RWPE1 (cell line): ENCODE results near the gene AMER2.
A peak's percentile ranks its signal among the peaks of the same experiment; 100 is the strongest.

ENCODE experiments used
- CTCF ChIA-PET: fragments of 350-600 bp; sonication (Branson Sonifier 250); formaldehyde crosslinking; extraction: SDS; loops from one replicate; lab custom pipeline; 2021; lab: Yijun Ruan, JAX
- POLR2A ChIA-PET: fragments of 400-600 bp; formaldehyde crosslinking; extraction: SDS; loops from one replicate; lab custom pipeline; 2020; ENCODE audit warnings: antibody characterized with exemption; ENCODE audit not compliant: low non-redundant PET; lab: Yijun Ruan, JAX
- DNase-seq: peaks from one replicate; pipeline ENCODE4 v3.0.0; 2012; ENCODE audit warnings: low spot score
- H3K27ac ChIP-seq: fragments of 450-650 bp; 2 replicates; pipeline ENCODE4 v1.5.1; 2017
- TF ChIP-seq, protein P1 (sequence below): fragments of 450-650 bp; conservative IDR thresholded peaks from 2 replicates; pipeline ENCODE4 v1.5.1; 2017; ENCODE audit warnings: low read depth, mild to moderate bottlenecking

Gene AMER2

DNA sequence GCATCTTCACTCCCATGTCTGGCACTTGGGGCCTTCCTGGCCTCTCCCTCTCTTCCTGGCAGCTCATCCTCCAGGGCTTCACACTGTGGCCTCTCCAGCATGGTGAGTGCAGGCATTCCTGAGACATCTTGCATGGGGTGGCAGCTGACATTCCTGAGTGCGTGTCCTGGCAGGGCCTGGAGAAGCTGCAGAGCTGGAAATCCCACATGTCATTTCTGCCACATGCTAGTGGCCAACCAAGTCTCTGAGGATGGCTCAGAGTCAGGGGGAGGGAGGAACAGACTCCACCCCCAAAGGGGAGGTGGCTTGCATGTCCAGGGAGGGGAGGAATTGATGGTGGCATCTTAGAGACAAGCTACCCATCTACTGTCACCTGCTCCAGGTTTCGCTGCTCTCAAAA, 41.6 kb upstream of the AMER2 start:
- TF ChIP-seq, protein P1, sequence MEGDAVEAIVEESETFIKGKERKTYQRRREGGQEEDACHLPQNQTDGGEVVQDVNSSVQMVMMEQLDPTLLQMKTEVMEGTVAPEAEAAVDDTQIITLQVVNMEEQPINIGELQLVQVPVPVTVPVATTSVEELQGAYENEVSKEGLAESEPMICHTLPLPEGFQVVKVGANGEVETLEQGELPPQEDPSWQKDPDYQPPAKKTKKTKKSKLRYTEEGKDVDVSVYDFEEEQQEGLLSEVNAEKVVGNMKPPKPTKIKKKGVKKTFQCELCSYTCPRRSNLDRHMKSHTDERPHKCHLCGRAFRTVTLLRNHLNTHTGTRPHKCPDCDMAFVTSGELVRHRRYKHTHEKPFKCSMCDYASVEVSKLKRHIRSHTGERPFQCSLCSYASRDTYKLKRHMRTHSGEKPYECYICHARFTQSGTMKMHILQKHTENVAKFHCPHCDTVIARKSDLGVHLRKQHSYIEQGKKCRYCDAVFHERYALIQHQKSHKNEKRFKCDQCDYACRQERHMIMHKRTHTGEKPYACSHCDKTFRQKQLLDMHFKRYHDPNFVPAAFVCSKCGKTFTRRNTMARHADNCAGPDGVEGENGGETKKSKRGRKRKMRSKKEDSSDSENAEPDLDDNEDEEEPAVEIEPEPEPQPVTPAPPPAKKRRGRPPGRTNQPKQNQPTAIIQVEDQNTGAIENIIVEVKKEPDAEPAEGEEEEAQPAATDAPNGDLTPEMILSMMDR: no peak
- DNase-seq: peak; percentile 70
- ChIA-PET POLR2A (interaction anchor here (0.6 kb wide), 1 partner anchor 43 kb away, joined by 3 read pairs; no protein-coding TSS in a partner anchor), CTCF (interaction anchor here (0.6 to 1.6 kb wide), 2 partner anchors 35 to 506 kb away, joined by 3 to 5 read pairs; no protein-coding TSS in a partner anchor)
- H3K27ac ChIP-seq: no peak overlapping the region

DNA sequence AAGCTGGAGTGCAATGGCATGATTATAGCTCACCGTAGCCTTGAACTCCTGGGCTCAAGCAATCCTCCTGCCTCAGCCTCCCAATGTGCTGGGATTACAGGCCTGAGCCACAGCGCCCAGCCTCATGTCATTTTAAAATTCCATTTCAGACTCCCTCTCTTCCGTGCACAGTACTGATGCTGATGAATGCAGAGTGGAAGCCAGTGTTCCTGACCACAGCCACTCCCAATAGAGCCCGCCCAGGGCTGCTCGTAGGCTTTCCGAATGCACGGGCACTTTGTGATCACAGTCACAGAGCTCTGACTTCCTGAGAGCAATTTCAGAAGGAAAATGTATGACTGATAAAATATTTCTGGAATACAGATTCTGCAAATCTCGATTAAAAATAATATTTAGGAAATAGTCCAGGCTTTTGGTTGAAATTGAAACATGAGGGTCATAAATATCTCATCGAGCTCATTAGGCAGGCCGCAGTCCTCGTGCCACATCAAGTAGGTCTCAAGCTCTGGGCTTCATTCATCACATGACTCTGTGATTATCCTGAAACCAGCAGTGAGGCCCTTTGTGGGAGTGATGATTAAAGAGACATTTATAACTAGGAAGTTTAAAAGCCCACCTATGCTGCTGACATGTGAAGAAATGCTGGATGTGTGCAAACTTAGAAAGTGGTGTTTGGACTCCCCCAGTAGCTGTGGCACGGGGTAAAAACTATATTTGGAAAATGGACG, 38.9 kb upstream of the AMER2 start:
- CTCF ChIA-PET: no interaction called here
- POLR2A ChIA-PET: no interaction called here

DNA sequence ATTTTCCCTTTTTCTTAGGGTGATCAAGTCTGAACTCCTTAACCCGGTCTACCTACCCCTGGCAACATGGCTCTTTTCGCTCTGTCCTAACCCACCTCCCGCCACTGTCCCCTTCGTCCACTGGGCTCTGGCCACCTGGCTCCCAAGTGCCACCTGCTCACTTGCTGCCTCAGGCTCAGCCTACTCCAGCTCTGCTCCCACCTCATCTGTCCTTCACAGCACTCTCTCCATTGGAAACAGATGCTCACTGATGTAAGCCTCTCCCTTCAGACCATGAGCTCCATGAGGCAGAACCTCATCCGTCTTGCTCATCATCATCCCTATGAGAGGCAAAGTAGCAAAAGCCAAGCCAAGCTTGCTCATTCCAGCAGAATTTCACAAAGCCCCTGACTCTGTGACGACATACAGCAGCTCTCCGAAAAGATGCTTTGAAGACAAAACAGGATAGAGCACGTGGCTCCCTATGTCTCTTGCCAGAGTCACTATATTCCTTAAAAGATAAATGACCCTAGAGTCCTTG, 35.3 kb upstream of the AMER2 start:
- TF ChIP-seq, protein P1: no peak
- no peak overlapping the region for H3K27ac ChIP-seq
- ChIA-PET CTCF (interaction anchor here (0.6 kb wide), 3 partner anchors 8 to 652 kb away, joined by 3 to 8 read pairs (median 4); no protein-coding TSS in a partner anchor), POLR2A (no interaction called here)
- no peak for DNase-seq

More for the DNA sequence above, 38.9 kb upstream of the AMER2 start:
- no peak overlapping the region for H3K27ac ChIP-seq
- TF ChIP-seq, protein P1: no peak
- no peak for DNase-seq

DNA sequence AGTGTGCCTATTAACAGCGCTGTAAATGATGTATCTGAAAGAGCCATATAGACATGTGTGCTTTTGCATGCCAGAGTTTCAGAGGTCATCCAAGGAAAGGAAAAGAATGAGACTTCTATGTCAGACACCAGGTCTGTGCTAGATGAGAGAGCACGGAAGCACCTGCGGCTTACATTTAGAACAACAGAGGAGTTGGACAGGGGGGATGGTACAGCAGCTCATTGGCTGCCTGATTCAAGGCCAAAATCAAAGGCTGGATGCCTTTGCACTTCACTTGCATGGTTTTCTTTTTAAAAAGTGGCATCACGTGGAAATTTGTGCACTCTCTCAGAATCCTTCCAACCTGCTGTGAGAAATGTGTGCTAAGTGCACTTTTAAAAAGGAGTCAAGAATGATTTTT, 32.8 kb upstream of the AMER2 start:
- TF ChIP-seq, protein P1: no peak
- no peak for DNase-seq
- H3K27ac ChIP-seq: no peak overlapping the region
- CTCF ChIA-PET: no interaction called here
- POLR2A ChIA-PET: no interaction called here

DNA sequence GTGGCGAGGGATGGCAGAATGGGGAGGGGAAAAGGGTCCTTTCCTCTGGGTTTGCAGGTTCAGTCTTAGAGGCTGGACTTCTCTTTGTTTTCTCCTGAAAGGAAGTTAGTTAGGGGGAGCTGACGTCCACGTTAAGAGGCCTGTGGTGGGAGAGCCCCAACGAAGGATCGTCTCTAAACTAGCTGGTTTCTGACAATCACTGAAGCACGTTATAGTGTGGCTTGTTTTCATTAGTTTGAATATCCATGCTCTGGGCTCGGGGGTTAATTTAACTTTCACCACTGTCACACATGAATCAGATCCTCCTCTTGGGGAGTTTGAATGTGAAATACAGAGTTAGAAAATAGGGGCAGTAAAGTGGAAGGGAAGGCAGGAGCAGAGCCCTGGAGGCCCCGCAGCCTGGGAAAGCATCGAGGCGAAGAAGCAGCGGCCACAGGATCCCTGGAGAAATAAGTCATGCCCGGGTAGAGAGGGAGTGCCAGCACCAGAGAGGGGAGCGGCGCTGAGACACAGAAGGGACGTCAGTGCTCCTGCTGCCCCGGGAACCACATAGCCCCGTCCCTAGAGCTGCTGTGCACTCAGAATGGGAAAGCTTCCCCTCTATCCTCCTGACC, 31.1 kb upstream of the AMER2 start:
- DNase-seq: no peak
- no peak overlapping the region for H3K27ac ChIP-seq
- ChIA-PET POLR2A (no interaction called here), CTCF (no interaction called here)
- TF ChIP-seq, protein P1: no peak

DNA sequence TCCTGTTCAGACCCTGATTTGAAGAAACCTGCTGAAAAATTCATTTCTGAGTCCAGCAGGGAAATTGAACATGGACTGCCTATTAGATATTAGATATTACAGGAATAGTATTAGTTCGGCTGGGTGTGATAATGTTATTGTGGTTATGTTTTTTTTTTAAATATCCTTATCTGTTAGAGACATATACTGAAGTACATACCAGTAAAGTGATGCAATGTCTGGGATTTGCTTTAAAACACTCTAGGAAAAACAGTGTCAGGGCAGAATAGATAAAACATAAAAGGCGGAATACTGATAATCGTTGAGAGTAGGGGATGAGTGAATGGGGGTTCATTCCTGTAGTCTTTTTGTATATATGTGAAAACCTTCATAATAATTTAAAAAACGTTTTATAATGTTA, 28.7 kb upstream of the AMER2 start:
- ChIA-PET POLR2A (no interaction called here), CTCF (no interaction called here)
- DNase-seq: no peak
- TF ChIP-seq, protein P1: no peak
- no peak overlapping the region for H3K27ac ChIP-seq
